ENCODE measurements around the gene TMEM178B. TPM values are rescaled to one million over a fixed set of nuclear protein-coding genes. Genes with fewer than 3 reads are reported as not detected.

Gene TMEM178B
- total and polyA plus RNA-seq, 8 donors: 0.16 to 5.6 (median 3.4) TPM

- intact Hi-C loops (cut with DNase I): no loop called here
- Histone ChIP-seq H3K9me3 (no peaks in the 10 kb centered on the region), H3K27me3 (no peaks in the 10 kb centered on the region), H3K36me3 (no peaks in the 10 kb centered on the region), H3K27ac (no peak overlapping the region), H3K4me1 (no peaks in the 10 kb centered on the region), H3K4me3 (no peak overlapping the region)
- DNase-seq: no peak
- no peak for ATAC-seq
- no peak for TF ChIP-seq CTCF (IDR thresholded peaks at IDR 0.05)
Observed at GRCh38 chr7:141344153-141344935, 270.5 kb downstream of the TMEM178B start.

- DNase-seq (no peak), ATAC-seq (no peak)
- Histone ChIP-seq H3K9me3 (no peaks in the 10 kb centered on the region), H3K36me3 (no peaks in the 10 kb centered on the region), H3K27me3 (no peaks in the 10 kb centered on the region), H3K4me1 (no peaks in the 10 kb centered on the region), H3K4me3 (no peak overlapping the region), H3K27ac (no peak overlapping the region)
- intact Hi-C loops (cut with DNase I): no loop called here
- TF ChIP-seq CTCF (IDR thresholded peaks at IDR 0.05): no peak
Observed at GRCh38 chr7:141348728-141349127, 274.9 kb downstream of the TMEM178B start.

- DNase-seq (no peak), ATAC-seq (no peak)
- intact Hi-C loops (cut with DNase I): no loop called here
- Histone ChIP-seq H3K36me3 (no peaks in the 10 kb centered on the region), H3K4me1 (no peaks in the 10 kb centered on the region), H3K4me3 (no peak overlapping the region), H3K9me3 (no peaks in the 10 kb centered on the region), H3K27me3 (no peaks in the 10 kb centered on the region), H3K27ac (no peak overlapping the region)
- TF ChIP-seq CTCF (IDR thresholded peaks at IDR 0.05): no peak
Observed at GRCh38 chr7:141349338-141349737, 275.5 kb downstream of the TMEM178B start.

GRCh38 chr7:141349804-141350203 is 275.9 kb downstream of the TMEM178B start:
- Histone ChIP-seq H3K9me3 (no peaks in the 10 kb centered on the region), H3K4me1 (no peaks in the 10 kb centered on the region), H3K27me3 (no peaks in the 10 kb centered on the region), H3K27ac (no peak overlapping the region), H3K4me3 (no peak overlapping the region), H3K36me3 (no peaks in the 10 kb centered on the region)
- ATAC-seq (no peak), DNase-seq (no peak)
- intact Hi-C loops (cut with DNase I): no loop called here
- no peak for TF ChIP-seq CTCF (IDR thresholded peaks at IDR 0.05)

- no peak overlapping the region for H3K4me3 ChIP-seq
- no peak for TF ChIP-seq CTCF (IDR thresholded peaks at IDR 0.05)
- no peaks in the 10 kb centered on the region for H3K9me3 ChIP-seq
- H3K4me1 ChIP-seq: no peaks in the 10 kb centered on the region
- intact Hi-C loops (cut with DNase I): no loop called here
- no peak for ATAC-seq
- no peak for DNase-seq
- H3K36me3 ChIP-seq: no peaks in the 10 kb centered on the region
- H3K27ac ChIP-seq: no peak overlapping the region
- H3K27me3 ChIP-seq: no peaks in the 10 kb centered on the region
Observed at GRCh38 chr7:141351175-141351574, 277.3 kb downstream of the TMEM178B start.
